BLaER1 treated with 17β-estradiol and CSF1 and Interleukin-3, amounts not matched to agents 10 nM and 100 nM (cell line): ENCODE results near the gene HEXB.

ENCODE experiments used
- H3K27ac ChIP-seq, 11 experiments: shearing (Covaris generic); formaldehyde crosslinking; 2 replicates each; pipeline ENCODE4 v1.8.1; 2022
- H3K27me3 ChIP-seq, 11 experiments: shearing (Covaris generic); formaldehyde crosslinking; 2 replicates each; pipeline ENCODE4 v1.8.1; 2022
- H3K36me3 ChIP-seq, 11 experiments: shearing (Covaris generic); formaldehyde crosslinking; 2 replicates each; pipeline ENCODE4 v1.8.1; 2022
- H3K4me1 ChIP-seq, 10 experiments: shearing (Covaris generic); formaldehyde crosslinking; 2 replicates each; pipeline ENCODE4 v1.8.1; 2022
- H3K4me2 ChIP-seq, 11 experiments: shearing (Covaris generic); formaldehyde crosslinking; 2 replicates each; pipeline ENCODE4 v1.8.1; 2022
- H3K4me3 ChIP-seq, 10 experiments: shearing (Covaris generic); formaldehyde crosslinking; 2 replicates each; pipeline ENCODE4 v1.8.1; 2022
- H3K9ac ChIP-seq, 11 experiments: shearing (Covaris generic); formaldehyde crosslinking; 2 replicates each; pipeline ENCODE4 v1.8.1; 2022
- H3K9me3 ChIP-seq, 11 experiments: shearing (Covaris generic); formaldehyde crosslinking; replicated peaks in 1 of 11; 2 replicates each; pipeline ENCODE4 v1.8.1; 2022
- H4K20me1 ChIP-seq, 11 experiments: shearing (Covaris generic); formaldehyde crosslinking; 2 replicates each; pipeline ENCODE4 v1.8.1; 2022
- Cebpa-rat ChIP-seq, 11 experiments: shearing (Covaris generic); IDR thresholded peaks; 2 replicates each; pipeline ENCODE4 v1.8.1; 2022

Gene HEXB

GRCh38 chr5:74767579-74767913 is 82.5 kb downstream of the HEXB start:
- Histone ChIP-seq H3K36me3 (peaks cover 45 to 71% (median 52%) of the 10 kb centered on the region in 11 experiments), H3K27ac (peak overlapping the region; percentile 62 to 93 (median 83); a peak in 21 of 22 replicates)

More at GRCh38 chr5:74767579-74767913, 82.5 kb downstream of the HEXB start:
- peak overlapping the region; percentile 76 to 92 (median 88) for H3K4me2 ChIP-seq
- H3K9ac ChIP-seq = peak overlapping the region; percentile 84 to 94 (median 87)
- no peaks in the 10 kb centered on the region for H3K27me3 ChIP-seq
- no peak for TF ChIP-seq Cebpa-rat (IDR thresholded peaks at IDR 0.05)
- peak overlapping the region; percentile 67 to 98 (median 88) for H3K4me3 ChIP-seq
- no peaks in the 10 kb centered on the region for H3K9me3 ChIP-seq
- peaks cover 21 to 31% (median 26%) of the 10 kb centered on the region in 10 experiments for H3K4me1 ChIP-seq
- H4K20me1 ChIP-seq = peaks cover 0 to 45% (median 16%) of the 10 kb centered on the region in 11 experiments; a peak in 13 of 22 replicates
